NCI-H187 treated with DMSO at 0.1 percent for 48 hours (cell line): ENCODE measurements around the gene RESF1.
"Not testable (repeated sequence)": the region's sequence is repeated elsewhere in the genome, so short reads cannot be mapped to it uniquely, and the experiment has no call there.

Experiments used
- DNase-seq: peaks from one replicate; lab custom pipeline; 2025; lab: John Stamatoyannopoulos, UW

Gene RESF1

DNA sequence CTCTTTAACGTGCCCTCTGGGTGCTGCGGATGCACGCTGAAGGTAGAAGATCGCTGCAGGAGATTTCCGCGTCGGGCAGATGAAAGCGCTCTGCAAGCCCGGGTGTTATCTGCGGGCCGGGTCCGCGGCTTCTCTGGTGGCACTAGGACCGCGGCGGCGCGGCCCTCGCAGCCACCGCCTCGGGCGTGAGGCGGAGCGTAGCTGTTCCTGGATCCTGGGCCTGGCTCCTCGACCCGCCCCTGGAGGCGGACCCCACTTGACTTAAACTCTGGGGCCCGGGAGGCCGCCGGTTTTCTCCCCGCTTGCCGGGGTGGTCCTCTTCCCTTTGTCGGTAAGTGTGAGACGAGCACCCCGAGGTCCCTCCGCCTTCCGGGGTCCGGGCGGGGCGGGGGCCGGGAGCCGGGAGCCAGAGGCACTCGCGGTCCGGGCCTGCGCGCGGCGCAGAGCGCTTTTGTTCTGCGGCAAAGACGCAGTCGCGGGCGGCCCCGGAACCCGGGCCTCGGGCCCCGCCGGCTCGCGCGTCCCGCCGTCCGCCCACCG, at the start of gene RESF1:
TSS of gene RESF1 (plus strand) at position 255 of the 540 bp plus-strand sequence. CDS start 21,541 bp downstream, outside the sequence.
- peak; percentile 38 for DNase-seq

GRCh38 chr12:31914927-31915326, 44.3 kb upstream of the RESF1 start:
- no peak for DNase-seq

- DNase-seq = no peak
Measured at GRCh38 chr12:31915446-31915845, 43.8 kb upstream of the RESF1 start.

DNA sequence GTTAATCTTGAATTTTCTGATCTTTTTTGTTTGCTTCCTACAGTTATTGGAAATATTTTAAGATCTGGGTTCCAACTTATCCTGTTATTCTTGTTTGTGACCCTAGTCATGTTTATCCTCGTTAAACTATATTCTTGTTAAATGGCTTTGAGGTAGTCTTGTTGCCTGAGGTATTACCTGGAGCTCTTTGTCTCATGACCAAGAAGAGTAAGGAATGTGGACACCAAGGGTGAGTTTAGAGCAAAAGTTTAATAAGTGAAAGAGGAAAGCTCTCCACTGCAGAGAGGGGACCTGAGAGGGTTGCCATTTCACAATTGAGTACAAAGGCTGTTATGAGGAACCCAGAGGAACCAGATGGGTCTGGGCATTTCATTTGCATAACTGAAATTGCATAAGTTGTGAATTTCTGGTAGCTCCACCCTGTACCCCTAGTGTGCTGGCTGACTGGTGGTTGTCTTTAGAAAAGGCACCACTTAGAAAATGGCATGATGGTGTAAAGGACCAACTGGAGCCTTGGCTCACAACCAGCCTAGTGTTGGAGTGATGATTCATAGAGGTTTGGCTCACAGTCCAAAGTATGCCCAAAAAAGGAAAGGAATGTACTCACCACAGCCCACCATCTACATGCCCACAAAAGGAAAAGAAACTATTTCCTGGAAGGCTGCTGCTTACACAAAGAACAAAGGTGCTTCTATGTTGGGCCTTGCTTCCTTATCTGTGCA, 36.7 kb upstream of the RESF1 start:
- no peak for DNase-seq

GRCh38 chr12:31923063-31923412, 36.2 kb upstream of the RESF1 start:
- DNase-seq = no peak

DNA sequence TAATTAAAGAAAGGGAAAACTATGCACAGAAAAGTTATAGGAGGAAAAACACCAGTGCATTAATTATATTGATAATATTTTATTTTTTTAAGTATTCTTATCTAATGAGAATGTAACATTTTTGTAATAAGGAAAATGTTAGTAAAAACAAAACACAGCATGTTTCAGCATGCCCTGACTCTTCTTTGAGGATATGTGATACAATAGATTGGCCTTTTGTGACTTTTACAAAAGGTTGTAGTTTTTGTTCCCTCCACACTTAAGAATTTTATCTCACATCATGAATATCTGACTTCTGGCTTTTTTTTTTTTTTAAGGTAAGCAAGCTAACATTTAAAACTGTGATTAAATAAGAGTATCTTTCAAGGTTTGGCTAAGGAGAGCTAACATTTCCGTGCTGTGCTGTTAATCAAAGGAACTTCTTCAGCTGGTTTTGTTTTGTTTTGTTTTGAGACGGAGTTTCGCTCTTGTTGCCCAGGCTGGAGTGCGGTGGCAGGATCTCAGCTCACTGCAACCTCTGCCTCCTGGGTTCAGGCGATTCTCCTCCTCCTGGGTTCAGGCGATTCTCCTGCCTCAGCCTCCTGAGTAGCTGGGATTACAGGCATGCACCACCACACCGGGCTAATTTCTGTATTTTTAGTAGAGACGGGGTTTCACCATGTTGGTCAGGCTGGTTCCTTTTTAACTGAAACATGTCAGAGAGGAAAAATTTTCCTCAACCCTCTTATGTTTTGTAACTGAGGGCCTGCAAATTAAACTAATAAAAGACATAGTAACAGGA, 30.8 kb upstream of the RESF1 start:
- DNase-seq = no peak

DNA sequence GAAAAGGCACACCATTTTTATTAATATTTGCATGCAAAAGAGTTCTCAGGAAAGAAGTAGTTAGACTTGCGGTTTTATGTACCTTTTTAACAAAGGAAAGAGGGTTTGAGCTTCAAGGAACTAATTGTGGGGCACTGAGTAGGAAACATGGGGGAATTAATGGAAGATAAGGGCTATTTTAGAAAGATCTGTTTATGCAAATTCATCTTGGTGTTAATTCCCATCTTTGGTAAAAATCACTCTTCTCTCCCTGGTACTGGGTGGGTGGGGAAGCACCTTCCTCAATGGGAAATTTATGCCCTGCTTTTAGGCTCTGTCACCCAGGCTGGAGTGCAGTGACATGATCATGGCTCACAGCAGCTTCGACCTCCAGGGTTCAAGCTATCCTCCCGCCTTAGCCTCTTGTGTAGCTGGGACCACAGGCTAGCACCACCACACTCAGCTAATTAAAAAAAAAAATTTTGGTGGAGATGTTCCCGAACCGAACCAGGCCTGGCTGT, 30.1 kb upstream of the RESF1 start:
- DNase-seq = no peak

- DNase-seq = no peak
Measured at GRCh38 chr12:31931796-31932715, 27.2 kb upstream of the RESF1 start.

DNA sequence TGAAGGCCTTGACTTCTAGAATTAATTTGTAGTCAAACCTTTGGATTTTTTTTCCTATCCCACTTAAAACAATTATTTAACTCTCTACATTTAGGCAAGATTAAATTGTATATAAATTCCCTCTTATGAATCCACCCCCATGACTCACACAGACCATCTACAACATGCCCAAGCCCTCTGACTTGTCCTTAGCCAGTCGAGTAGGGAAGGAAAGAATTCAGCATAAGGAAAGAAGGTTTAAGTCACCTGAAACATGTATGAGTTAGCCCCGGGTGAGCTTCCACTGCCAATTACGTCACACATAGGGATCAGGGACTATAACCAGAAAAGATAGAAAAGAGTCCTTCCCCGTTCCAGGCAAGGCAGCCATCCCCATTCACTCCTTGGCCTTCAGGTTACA, 14.9 kb upstream of the RESF1 start:
- DNase-seq = no peak

DNA sequence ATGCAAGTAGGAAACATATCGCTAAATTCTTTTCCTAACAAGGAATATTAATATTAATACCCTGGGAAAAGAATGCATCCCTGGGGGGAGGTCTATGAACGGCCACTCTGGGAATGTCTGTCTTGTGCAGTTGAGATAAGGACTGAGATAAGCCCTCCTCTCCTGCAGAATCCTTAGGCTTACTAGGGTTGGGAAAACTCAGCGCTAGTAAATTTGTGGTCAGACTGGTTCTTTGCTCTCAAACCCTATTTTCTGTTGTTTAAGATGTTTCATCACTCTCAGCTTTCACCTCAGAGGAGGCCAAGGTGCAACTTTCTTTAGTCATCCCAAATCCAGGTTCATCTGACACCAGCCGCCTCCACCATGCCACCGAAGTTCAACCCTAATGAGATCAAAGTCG, 11.2 kb upstream of the RESF1 start:
- no peak for DNase-seq

GRCh38 chr12:31948697-31949359, 10.4 kb upstream of the RESF1 start:
- not testable (repeated sequence) for DNase-seq

GRCh38 chr12:31950088-31950487, 9.1 kb upstream of the RESF1 start:
- no peak for DNase-seq

- no peak for DNase-seq
Measured at GRCh38 chr12:31950492-31950891, 8.7 kb upstream of the RESF1 start.

DNA sequence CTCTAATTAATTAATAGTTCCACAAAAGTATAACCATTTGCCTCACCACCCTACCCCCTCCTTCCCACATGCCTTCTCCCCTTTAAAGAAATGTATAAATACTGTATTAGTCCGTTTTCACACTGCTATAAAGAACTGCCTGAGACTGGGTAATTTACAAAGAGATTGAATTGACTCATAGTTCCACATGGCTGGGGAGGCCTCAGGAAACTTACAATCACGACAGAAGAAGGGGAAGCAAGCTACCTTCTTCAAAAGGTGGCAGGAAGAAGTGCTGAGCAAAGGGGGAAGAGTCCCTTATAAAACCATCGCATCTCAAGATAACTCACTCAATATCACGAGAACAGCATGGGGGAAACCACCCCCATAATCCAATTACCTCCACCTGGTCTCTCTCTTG, 8.2 kb upstream of the RESF1 start:
- no peak for DNase-seq

DNA sequence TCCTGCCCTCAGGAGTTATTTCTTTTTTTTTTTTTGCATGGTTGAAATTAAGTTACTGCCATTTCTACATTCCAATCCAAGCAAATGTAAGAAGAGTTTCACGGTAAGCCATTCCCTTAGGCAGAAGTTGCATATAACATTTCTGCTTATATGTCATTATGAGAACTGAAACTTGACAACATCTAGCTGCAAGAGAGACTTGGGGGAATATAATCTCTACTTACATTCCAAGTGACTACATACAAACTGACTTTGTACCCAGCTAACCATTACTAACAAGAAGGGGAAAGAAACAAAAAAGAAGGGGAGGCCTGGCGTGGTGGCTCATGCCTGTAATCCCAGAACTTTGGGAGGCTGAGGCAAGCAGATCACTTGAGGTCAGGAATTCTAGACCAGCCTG, 7.3 kb upstream of the RESF1 start:
- DNase-seq = no peak

DNA sequence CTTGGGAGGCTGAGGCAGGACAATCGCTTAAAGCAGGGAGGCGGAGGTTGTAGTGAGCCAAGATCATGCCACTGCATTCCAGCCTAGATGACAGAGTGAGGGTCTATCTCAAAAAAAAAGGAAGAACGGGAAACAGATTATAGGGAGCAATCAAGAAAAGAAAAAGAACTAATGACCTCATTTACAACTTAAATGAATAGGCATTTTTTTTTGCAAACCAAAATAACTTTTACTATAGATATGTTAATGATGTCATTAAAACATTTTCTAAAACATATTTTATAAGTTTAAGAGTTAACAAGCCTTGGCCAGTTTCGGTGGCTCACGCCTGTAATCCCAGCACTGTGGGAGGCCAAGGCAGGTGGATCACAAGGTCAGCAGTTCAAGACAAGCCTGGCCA, 6.8 kb upstream of the RESF1 start:
- DNase-seq = no peak

GRCh38 chr12:31954925-31955858, 4.0 kb upstream of the RESF1 start:
- no peak for DNase-seq

GRCh38 chr12:31958569-31959160, 550 bp upstream of the RESF1 start:
- DNase-seq = no peak

DNA sequence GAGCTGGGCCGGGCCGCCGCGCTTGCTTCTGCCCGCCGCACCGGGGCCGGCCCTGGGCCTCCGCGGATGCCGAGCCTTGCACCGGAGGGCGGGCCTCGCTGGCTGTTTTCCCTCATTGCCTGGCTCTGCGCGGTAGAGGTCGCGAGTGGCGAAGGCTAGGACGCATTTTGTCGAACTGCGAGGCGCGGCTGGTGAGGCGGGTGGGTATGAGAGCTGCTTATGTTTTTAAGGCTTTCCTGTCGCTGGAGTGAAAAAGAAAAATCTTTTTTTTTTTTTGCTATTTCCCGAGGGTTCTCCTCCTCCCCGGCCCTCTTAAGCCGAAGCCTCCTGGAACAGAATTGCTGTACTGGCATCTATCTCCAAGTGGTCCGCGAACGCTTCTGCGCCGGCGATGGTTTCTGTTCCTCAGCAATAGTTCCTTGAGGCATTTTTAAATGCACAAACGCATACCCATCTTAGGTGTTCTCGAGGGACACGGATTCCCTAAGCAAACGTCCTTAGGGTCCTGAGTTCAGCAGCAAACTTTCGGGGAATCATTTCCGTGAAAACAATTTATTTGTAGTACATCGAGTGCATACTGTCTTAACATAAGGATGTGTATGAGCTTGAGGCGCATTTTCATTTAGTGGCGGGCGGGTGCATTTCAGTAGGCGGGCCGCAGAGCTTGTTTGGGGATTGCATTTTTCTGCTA, 631 bp downstream of the RESF1 start:
- no peak for DNase-seq
